GM21825 (cell line): ENCODE measurements around the gene CIBAR2.

Experiments
- ATAC-seq: cut with Tn5 transposase; IDR thresholded peaks from one replicate; pipeline ENCODE4 v1.9.1; 2021; ENCODE audit warnings: mild to moderate bottlenecking, moderate library complexity; ENCODE audit not compliant: unreplicated experiment

The CIBAR2 gene

DNA sequence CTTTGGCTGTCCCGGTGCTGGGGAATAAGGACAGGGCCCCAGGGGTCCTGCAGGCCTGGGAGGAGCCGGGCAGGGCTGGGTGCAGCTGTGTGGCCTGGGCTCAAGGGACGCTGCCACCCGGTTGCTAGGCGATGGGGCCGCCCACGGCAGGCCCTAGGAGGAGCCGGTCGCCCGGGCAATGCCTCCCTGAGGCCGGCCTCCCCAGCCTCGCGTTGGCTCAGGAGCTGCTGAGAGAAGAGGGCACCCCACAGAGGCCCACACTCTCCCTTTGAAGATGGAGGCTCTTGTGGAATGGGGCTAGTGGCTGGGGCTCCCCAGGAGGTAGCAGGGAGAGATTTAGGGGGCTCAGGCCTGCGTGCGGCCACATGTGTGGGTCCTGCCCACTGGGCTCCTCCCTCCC, at the start of gene CIBAR2:
CIBAR2 (minus strand) TSS at position 109 of the 400 bp plus-strand sequence. CDS start 120 bp downstream, outside the sequence.
- no peak for ATAC-seq

DNA sequence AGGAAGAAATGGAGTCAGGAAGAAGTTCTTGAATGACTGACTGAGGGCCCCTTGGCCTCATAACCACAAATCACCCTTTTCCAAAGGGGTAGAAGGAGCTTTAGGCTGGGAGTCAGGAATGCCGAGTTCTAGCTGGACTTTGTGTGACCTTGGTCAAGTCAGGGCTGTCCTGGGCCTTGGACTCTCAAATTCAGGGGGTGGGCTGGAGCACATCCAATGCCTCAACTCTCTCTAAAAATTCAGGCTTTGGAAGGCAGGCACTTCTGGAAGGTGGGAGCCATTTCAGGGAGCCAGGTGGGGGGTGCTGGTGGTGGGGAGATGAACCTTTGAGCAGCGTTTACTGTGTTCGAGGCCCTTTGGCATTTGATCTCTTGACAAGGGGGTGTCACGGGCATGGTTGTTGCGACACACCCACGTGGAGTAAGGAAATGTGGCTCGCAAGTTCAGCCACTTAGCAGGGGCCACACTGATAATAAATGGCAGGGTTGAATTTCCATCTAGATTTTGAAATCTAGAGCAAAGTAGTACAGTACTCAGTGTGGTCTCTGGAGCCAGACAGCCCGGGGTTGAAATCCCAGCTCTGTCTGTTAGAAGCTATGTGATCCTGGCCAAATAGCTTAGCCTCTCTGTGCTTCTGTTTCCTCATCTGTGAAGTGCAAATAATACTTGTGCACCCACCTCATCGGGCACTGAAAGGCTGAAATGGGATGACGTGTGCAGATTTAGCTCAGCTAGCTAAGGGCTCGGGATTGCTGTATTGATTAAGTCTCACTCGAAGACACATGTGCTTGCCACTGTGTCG, 47.1 kb upstream of the CIBAR2 start:
- ATAC-seq = no peak

DNA sequence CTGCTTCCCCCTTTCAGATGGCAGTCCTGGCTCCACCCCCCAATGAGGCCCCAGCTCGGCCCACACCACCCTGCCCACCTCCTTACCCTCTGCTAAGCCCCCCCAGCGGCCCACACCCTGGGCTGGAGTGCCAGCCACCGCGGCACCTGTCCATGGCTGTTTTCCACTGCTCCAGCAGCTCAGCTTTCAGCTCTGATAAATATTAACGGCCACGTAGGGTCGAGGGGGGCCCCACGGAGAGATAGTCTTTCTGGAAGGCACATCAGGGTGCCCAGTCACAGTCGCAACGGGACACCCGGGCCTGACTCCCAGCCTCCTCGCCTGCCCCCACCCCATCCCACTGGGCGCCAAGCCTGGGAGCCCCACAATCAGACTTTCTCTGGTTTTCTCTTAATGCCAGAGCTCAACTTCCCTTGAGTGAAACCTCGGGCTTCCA, 46.5 kb upstream of the CIBAR2 start:
- ATAC-seq = no peak

DNA sequence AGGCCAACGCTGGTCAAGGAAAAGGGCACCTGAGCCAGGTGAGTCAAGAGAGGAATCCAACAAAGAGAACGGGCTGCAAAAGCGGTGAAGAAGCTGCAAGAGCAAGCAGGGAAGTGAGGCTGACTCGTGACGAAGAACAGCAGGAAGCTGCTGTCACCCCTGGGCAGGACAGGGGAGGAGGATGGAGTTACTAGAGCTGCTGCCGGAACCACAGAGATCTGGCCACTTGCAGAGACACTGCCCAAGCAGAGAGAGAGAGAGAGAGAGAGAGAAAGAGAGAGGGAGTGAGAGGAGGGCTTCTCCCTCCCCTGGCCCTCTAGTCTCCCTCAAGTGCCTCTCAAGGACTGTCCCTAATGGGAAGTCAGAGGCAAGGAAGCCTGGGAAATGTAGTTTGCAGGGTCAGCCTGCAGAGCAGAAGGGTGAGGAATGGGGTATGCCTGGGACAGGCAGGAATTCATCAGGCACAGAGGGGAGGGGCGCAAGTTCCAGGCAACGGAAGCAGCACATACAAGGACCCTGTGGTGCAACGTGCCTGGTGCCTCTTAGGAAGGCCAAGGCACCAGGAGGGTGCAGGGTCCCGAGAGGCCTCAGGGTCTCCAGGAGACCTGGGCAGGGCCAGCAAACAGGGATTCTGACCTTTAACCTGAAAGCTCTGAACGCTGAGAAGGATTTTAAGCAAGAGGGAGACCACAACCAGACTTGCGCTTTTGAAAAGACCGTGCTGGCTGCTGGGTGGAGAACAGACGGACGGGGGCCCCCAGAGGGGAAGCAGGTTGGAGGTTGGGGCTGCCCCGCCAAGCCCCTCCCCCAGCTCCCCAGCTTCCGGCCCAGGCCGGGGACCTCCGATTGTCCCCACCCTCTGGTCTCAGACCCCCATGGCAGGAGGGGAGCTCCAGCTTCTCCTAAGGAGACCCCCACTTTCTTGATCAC, 45.8 kb upstream of the CIBAR2 start:
- ATAC-seq = no peak

DNA sequence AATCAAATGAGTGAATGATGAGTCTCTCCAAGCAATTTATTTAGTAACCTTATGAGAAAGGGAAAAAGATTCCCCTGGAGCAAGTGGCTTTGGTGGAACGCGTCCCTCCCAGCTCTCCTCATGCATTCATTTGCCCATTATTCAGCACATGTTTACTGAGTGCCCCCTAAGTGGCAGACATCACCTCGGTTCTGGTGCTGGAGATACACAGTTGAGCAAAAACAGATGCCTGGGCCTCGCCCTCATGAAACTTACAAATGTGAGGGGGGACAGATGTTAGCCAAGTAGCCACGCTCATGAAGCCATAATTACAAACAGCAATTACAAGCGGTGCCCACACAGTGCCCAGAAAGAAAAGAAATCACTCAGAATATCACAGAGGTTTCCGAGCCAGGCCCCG, 45.1 kb upstream of the CIBAR2 start:
- no peak for ATAC-seq

DNA sequence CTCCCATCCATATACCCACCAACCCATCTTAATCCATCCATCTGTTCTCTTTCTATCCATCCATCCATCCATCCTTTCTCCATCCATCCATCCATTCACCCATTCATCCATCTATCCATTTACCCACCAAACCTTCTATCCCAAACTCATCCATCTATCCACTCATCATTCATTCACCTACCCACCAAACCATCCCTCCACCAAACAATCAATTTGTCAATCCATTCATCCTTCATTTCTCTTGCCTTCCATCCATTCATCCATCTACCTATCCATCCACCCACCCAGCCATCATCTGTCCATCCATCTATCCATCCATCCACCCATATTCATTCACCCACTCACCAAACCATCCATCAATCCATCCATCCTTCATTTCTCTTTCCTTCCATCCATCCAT, 44.6 kb upstream of the CIBAR2 start:
- no peak for ATAC-seq

DNA sequence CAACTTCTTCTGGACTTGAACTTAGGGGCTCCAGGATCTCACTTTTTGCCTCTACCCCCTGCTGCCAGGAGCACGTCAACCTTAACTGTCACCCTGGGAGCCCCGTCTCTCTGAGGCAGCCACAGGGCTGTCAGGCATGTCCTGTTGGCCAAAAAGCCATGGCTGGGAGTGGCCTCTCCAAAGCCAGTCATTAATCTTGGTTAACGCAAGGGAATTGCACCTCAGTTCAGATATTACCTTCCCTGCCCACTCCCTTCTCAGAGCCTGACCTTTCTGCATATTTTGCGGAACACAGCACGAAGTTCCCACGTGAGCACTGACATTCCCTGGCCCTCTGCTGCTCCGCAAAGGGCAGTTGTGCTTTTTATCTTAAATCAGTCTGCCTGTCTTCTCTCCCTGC, 44.2 kb upstream of the CIBAR2 start:
- no peak for ATAC-seq

DNA sequence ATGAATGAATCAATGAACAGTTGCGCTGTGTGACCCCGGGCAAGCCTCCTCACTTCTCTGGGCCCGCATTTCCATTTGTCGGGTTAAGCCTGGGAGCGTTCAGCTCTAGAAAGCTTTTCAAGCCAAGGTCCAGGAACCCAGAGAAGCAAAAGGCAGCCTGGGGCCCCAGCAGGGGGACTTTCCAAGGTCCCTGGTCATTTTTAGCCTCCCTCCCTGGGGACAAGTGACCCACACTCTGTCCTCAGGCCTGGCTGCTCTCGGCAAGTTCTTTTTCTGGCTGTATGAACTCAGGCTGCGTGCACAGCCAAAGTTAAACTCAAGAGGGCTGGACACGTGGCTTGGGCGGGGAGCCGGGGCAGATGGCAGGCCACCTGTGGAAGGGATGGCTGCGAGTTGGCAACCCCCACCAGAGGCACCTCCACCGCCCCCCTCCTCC, 41.4 kb upstream of the CIBAR2 start:
- no peak for ATAC-seq

DNA sequence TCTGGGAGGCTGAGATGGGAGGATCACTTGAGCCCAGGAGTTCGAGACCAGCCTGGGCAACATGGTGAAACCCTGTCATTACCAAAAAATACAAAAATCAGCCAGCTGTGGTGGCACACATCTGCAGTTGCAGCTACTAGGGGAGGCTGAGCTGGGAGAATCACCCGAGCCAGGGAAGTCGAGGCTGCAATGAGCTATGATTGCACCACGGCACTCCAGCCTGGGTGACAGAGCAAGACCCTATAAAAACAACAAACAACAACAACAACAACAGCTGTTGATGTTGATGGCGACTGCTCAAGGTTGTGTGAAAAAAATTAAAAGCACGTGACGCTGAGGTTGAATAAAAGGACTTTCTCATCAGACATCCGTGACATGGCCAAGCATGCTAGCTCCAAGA, 40.8 kb upstream of the CIBAR2 start:
- no peak for ATAC-seq

DNA sequence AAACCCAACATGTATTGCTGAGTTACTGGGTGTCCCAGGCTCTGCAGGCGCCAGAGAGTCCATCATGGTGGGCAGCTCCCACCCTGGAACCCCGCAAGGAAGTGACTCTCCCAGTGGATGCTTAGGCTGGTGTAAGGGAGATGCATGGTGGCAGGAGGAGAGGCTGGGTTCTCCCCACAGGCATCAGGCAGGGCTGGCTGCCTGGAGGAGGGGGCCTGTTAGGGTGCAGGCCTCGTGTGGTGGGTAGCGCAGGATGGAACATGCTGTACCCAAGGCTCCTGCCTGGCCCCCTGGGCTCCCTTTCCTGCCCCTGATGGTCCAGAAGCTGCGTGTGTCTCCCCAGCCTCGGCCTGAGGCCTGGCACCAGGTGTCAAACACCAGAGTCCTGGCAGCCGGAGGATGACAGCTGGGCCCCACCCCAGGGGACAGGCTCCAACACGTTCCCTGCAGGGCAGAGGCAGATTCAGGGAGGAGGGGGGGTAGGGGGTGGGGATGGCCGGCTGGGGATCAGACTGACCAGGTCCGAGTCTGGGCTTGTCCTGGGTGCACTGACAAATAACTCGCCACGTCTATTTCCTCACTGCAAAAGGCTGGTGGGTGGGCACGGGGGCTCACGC, 40.2 kb upstream of the CIBAR2 start:
- no peak for ATAC-seq

DNA sequence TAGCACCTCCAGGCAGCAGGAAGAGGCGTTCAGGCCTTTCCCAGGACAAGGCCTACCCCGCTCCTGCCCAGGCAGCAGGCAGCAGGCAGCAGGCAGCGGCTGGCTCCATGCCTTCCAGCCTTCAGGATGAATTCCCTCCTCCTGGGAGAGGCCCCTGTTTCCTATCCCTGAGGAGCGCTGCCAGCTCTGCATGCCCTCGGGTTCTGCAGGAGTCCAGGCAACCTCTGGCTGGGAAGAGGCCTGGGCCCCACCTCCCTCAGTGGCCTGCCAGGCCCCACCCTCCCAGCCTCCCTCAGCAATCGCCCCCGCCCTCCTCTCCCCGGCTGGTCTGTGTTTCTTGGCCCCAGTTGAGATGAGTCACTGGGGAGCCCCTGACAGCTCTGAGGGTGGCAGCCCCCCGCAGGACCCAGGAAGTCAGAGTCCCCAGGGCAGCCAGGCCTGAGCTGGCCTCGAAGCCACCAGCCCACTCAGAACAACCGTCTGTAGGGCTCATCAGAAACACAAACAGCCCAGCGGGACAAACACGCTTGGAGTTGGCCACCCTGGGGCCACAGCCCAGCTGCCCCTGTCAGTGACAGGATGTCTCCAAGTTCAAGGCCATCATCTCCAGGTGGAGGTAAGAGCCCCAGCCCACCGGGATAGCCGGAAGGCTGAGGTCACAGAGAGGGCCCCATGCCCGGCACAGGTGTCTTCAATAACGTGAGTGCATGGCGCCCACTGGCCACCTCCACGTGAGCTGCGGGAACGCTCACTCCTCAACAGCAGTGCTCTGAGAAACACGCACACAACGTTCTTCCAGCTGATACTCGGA, 39.5 kb upstream of the CIBAR2 start:
- no peak for ATAC-seq

DNA sequence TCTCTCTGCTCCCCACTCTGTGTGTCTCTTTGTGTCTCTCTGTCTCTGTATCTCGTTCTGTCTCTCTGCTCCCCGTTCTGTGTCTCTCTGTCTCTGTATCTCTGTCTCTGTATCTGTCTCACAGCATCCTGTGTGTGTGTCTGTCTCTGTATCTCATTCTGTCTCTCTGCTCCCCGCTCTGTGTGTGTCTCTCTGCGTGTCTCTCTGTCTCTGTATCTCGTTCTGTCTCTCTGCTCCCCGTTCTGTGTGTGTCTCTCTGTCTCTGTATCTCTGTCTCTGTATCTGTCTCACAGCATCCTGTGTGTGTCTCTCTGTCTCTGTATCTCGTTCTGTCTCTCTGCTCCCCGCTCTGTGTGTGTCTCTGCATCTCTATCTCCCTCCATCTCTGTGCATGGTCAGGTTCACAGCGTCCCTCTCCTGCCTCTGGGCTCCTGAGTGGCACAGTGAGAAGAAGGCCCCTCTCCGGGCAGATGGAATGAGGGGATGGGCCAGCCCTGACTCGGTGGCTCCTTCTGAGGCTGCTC, 38.9 kb upstream of the CIBAR2 start:
- no peak for ATAC-seq

DNA sequence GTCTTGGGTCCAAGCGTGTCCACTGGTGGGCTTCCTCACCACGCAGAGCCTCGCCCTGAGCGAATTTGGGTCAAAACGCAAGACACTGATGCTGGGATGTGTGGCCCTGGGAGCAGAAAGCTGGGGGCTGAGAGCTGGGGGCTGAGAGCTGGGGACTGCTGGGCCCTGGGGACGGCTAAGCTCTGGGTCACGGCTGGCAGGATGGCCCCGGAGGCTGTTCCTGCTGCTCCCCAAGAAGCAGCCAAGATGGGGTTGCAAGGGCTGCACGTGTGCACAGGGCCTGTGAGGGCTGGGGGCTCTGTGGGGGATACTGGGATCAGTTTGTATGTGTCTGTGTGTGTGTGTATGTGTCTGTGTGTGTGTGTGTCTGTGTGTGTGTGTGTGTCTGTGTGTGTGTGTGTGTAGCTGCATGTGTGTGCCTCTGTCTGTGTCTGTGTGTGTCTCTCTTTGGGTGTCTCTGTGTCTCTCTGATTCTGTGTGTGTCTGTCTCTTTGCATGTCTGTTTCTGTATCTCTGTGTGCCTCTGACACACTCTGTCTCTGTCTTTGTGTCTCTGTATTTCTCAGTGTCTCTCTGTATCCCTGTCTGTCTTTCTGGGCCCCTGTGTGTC, 38.2 kb upstream of the CIBAR2 start:
- ATAC-seq = no peak

DNA sequence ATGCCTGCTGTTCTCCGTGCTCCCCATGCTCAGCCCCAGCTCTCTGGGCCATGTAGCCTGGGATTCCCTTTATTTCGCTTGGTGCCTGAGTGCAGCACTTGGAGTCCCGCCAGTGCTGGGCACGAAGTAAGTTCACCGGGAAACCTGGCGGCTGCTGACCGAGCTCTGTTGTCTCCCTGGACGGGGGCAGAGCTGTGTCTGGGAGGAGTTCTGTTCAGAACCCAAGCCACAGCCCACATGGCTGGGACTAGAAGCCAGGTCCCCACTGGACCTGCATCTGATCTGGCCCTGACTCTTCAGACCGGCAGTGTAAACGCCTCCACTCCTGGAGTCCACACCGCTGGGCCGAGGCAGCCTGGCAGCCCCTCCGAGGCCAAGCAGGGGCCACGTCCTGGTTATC, 37.5 kb upstream of the CIBAR2 start:
- no peak for ATAC-seq

DNA sequence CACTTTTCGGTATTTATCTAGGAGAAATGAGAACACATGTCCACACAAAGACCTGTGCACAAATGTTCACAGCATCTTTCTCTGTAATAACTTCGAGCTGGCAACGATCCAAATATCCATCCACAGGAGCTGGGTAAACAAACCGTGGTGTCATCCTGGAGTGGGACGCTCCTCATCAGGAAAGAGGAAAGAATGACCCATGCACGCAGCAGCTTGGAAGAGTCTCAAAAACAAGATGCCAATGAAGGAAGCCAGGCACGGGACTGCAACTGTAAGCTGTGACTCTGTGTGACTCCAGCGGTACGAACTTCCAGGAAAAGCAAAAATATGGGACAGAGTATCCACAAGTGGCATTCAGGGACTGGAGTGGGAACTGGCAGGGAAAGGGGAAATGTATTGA, 36.7 kb upstream of the CIBAR2 start:
- no peak for ATAC-seq

DNA sequence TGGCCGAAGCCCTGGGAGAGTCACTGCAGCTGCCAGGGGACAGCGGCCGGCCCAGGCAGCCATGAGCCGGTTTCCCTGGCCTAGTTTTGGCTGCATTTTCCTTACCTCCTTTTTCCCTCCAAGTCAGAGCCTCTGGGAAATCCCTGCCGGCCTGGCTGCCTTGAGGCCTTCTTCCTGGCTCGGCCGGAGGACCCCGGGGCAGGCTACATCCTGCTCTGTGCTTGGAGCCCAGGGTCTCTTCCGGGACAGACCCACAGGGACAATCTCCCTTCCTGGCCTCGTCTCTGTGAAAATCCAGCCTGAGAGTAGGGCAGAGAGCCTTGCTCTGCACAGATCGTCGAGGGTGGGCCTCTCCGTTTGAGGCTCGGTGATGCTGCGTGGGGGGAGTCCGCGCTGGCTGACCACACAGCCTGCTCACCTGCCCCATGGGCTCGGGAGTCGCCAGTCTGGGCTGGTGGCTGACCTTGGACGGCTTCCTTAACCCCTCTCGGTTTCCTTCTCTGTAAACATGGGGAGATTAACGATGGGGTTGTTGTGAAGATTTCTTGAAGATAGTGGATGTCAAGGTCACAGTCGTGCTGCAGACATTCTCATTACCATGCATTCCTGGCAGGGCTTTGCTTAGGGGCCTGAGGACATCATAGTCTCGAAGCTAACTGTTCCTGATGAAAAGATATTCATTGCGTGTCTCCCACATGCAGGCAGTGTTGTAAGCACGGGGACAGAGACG, 34.8 kb upstream of the CIBAR2 start:
- no peak for ATAC-seq

DNA sequence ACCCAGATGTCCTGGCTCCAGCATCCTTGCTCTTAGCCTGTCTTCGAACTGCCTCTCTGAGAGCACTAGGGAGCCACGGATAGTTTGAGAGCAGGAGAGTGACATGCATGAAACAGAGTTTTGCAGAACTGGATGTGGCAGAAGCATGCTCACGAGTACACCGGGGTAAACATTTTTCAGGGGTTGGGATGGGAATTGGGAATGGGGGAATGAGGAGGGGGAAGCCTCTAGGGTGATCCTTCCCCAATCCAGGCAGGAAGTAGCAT, 34.2 kb upstream of the CIBAR2 start:
- ATAC-seq = no peak

DNA sequence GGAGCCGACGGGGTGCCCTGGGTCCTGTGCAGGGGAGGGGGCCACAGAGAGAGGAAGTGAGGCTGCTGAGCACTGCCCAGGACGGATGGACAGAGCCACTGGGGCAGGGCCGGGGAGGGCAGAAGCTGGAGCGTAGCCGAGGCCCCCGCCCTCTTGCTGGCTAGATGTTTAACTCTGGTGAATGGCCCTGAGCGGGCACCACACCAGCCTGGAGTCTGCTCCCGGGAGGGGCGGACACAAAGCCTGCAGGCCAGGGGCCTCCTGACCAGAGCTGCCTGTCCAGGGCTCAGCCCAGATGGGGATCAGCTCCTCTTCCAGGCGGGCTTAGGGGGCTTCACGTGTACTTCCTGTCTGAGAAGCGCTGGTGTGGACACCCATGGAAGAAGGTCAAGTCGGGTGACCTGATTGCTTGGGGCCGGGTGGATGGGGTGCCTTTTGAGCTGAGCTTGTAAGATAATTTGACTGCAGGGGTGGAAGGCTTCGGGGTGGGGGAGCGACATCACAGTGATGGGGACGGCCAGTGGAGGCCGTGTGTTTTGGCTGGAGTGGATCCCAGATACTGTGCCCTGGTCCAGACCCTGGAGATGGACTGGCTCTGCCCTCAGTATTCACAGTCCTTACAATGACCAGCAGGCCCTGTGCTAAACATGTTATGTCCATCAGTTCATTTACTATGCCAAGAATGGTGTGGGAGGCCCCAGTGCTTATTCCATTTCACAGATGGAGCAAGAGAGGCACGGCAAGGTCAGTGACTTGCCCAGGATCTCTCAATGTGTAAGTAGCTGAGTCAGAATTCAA, 33.7 kb upstream of the CIBAR2 start:
- no peak for ATAC-seq

DNA sequence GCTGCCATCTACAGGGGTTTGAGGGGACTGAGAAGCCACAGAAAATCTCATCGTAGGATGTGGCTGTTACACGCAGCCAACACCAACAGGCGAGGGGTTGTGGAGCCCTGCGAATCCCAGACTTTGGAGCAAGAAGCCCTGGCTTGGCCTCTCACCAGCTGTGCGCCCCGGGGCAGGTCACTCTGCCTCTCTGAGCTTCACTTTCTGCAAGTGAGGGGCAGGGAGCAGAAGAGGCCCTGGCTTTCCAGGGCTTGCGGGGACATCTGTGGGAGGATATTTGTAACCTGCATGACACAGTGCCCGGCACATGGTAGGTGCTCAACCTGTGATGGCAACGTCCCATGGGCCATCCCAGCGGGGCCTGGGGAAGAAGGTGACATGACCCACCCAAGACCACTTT, 32.9 kb upstream of the CIBAR2 start:
- no peak for ATAC-seq
